Right ventricle myocardium inferior (tissue), 1 donor: ENCODE measurements around the gene TSPOAP1. TPM values are rescaled to one million over a fixed set of nuclear protein-coding genes. Genes with fewer than 3 reads are reported as not detected.

Experiments used
- ATAC-seq: fragments of 200-7000 bp; cut with Tn5 transposase; one replicate; pipeline ENCODE4 v1.9.1; 2020; ENCODE audit warnings: mild to moderate bottlenecking, moderate library complexity
- DNase-seq: peaks from one replicate; pipeline ENCODE4 v3.0.0; 2021; ENCODE audit errors: missing footprints
- intact Hi-C: fragments of 100-400 bp; cut with DNase I; formaldehyde crosslinking; loops from one replicate; pipeline ENCODE4 v1.11.0; 2022
- total RNA-seq: library from RNA; stranded (reverse); fragmentation: NEBNext Ultra II Directional; extraction: Animal tissue kit (Norgen Biotek cat#: 25700); gene quantifications from one replicate; pipeline ENCODE4 v1.2.1, GENCODE V29; 2021
- donor health status: DM: no; HTN: yes; CAD: no; lungs with severe emphysema.

The TSPOAP1 gene
- total RNA-seq, 1 donor from 2014 or later, result 12.1 TPM

- no peak for DNase-seq
- ATAC-seq, result no peak
- intact Hi-C loops, result loop anchor here (10.0 kb wide), 1 partner anchor 92 kb away; the partner anchor contains the start of gene RNF43
Measured at GRCh38 chr17:58322581-58323185, 5.9 kb downstream of the TSPOAP1 start.

- ATAC-seq (no peak), DNase-seq (no peak)
- intact Hi-C loops, result loop anchor here (10.0 kb wide), 1 partner anchor 93 kb away; the partner anchor contains the start of gene RNF43
Measured at GRCh38 chr17:58321571-58322525, 6.7 kb downstream of the TSPOAP1 start.

GRCh38 chr17:58320570-58321323 lies 7.8 kb downstream of the TSPOAP1 start:
- DNase-seq, result no peak
- intact Hi-C loops, result loop anchor here (10.0 kb wide), 1 partner anchor 94 kb away; the partner anchor contains the start of gene RNF43
- ATAC-seq, result no peak

- ATAC-seq (no peak), DNase-seq (no peak)
- intact Hi-C loops, result loop anchor here (10.0 kb wide), 1 partner anchor 95 kb away; the partner anchor contains the start of gene RNF43
Measured at GRCh38 chr17:58320163-58320558, 8.4 kb downstream of the TSPOAP1 start.

- ATAC-seq (no peak), DNase-seq (no peak)
- intact Hi-C loops, result loop anchor here (5.0 to 10.0 kb wide), 2 partner anchors 95 to 128 kb away; partner anchors contain the start of gene RNF43
Measured at GRCh38 chr17:58319173-58320162, 9.1 kb downstream of the TSPOAP1 start.

GRCh38 chr17:58318627-58319172 lies 9.9 kb downstream of the TSPOAP1 start:
- DNase-seq (no peak), ATAC-seq (no peak)
- intact Hi-C loops, result loop anchor here (5.0 kb wide), 1 partner anchor 129 kb away; no protein-coding TSS in a partner anchor

- DNase-seq (no peak), ATAC-seq (no peak)
- intact Hi-C loops, result loop anchor here (5.0 kb wide), 1 partner anchor 129 kb away; no protein-coding TSS in a partner anchor
Measured at GRCh38 chr17:58318065-58318481, 10.5 kb downstream of the TSPOAP1 start.

- DNase-seq (no peak), ATAC-seq (no peak)
- intact Hi-C loops, result loop anchor here (5.0 kb wide), 1 partner anchor 130 kb away; no protein-coding TSS in a partner anchor
Measured at GRCh38 chr17:58317421-58318064, 11.1 kb downstream of the TSPOAP1 start.

GRCh38 chr17:58316260-58316960 lies 12.2 kb downstream of the TSPOAP1 start:
- DNase-seq (no peak), ATAC-seq (no peak)
- intact Hi-C loops, result loop anchor here (5.0 kb wide), 1 partner anchor 131 kb away; no protein-coding TSS in a partner anchor

- ATAC-seq, result no peak
- DNase-seq, result no peak
- intact Hi-C loops, result loop anchor here (5.0 kb wide), 1 partner anchor 132 kb away; no protein-coding TSS in a partner anchor
Measured at GRCh38 chr17:58315750-58316149, 12.8 kb downstream of the TSPOAP1 start.

- ATAC-seq, result no peak
- no peak for DNase-seq
- intact Hi-C loops, result loop anchor here (5.0 kb wide), 1 partner anchor 132 kb away; no protein-coding TSS in a partner anchor
Measured at GRCh38 chr17:58315281-58315711, 13.3 kb downstream of the TSPOAP1 start.

- no peak for ATAC-seq
- DNase-seq, result no peak
- intact Hi-C loops, result loop anchor here (5.0 kb wide), 1 partner anchor 133 kb away; no protein-coding TSS in a partner anchor
Measured at GRCh38 chr17:58314706-58315015, 13.9 kb downstream of the TSPOAP1 start.

- ATAC-seq, result no peak
- intact Hi-C loops, result no loop called here
- DNase-seq, result no peak
Measured at GRCh38 chr17:58313815-58314705, 14.5 kb downstream of the TSPOAP1 start.

GRCh38 chr17:58312829-58313228 lies 15.8 kb downstream of the TSPOAP1 start:
- DNase-seq (no peak), ATAC-seq (no peak)
- intact Hi-C loops, result no loop called here

- DNase-seq (no peak), ATAC-seq (no peak)
- intact Hi-C loops, result no loop called here
Measured at GRCh38 chr17:58312021-58312630, 16.5 kb downstream of the TSPOAP1 start.
